Liver (tissue), 9 donors: ENCODE results near the gene ADGRG1. TPM values are rescaled to one million over a fixed set of nuclear protein-coding genes. Genes with fewer than 3 reads are reported as not detected.

Experiments used
- DNase-seq: peaks from one replicate; pipeline ENCODE4 v3.0.0-alpha.2; 2017; ENCODE audit warnings: low spot score
- H3K27ac ChIP-seq, 2 donors: one replicate each; pipeline ENCODE4 v1.7.0; 2013; ENCODE audit warnings: inconsistent platforms in 2 of 2, low read length in 2 of 2, control low read depth in 1 of 2, low read depth in 1 of 2, mild to moderate bottlenecking in 1 of 2
- H3K27me3 ChIP-seq, 4 donors: one replicate each; pipeline versions ENCODE4 v1.6.1 to v1.7.0; 2013; ENCODE audit warnings: low read length in 3 of 4, inconsistent platforms in 1 of 4, mild to moderate bottlenecking in 1 of 4, moderate library complexity in 1 of 4; ENCODE audit not compliant: control insufficient read depth in 4 of 4, insufficient read depth in 4 of 4
- H3K36me3 ChIP-seq, 4 donors: one replicate each; pipeline versions ENCODE4 v1.6.1 to v1.7.0; 2013; ENCODE audit warnings: low read length in 3 of 4, mild to moderate bottlenecking in 3 of 4, low read depth in 1 of 4, moderate library complexity in 1 of 4; ENCODE audit not compliant: control insufficient read depth in 4 of 4, insufficient read depth in 3 of 4
- H3K4me1 ChIP-seq, 4 donors: one replicate each; pipeline versions ENCODE4 v1.6.1 to v1.7.0; 2013; ENCODE audit warnings: low read length in 3 of 4, mild to moderate bottlenecking in 3 of 4, moderate library complexity in 1 of 4; ENCODE audit not compliant: control insufficient read depth in 4 of 4, insufficient read depth in 4 of 4
- H3K4me3 ChIP-seq, 3 donors: one replicate each; pipeline versions ENCODE4 v1.6.1 to v1.7.0; 2013; ENCODE audit warnings: low read length in 3 of 3, control low read depth in 1 of 3, low read depth in 1 of 3, mild to moderate bottlenecking in 1 of 3
- H3K9ac ChIP-seq, 2 donors: one replicate each; pipeline ENCODE4 v1.7.0; 2013; ENCODE audit warnings: low read length in 2 of 2, mild to moderate bottlenecking in 2 of 2, moderate library complexity in 2 of 2, control low read depth in 1 of 2, low read depth in 1 of 2
- H3K9me3 ChIP-seq, 4 donors: one replicate each; pipeline versions ENCODE4 v1.6.1 to v1.7.0; 2013; ENCODE audit warnings: low read length in 3 of 4; ENCODE audit not compliant: control insufficient read depth in 4 of 4
- EGR1 ChIP-seq, 2 donors: IDR thresholded peaks; 2 replicates each; pipeline ENCODE4 v1.6.1; 2016 to 2018; ENCODE audit warnings: antibody characterized with exemption in 2 of 2, low read depth in 2 of 2
- FOXA1 ChIP-seq: IDR thresholded peaks from 2 replicates; pipeline ENCODE4 v1.6.1; 2016; ENCODE audit warnings: antibody characterized with exemption
- FOXA2 ChIP-seq: IDR thresholded peaks from 2 replicates; pipeline ENCODE4 v1.6.1; 2016; ENCODE audit warnings: antibody characterized with exemption
- GABPA ChIP-seq, 2 donors: IDR thresholded peaks in 1 of 2; conservative IDR thresholded peaks in 1 of 2; 2 replicates each; pipeline ENCODE4 v1.6.1; 2016; ENCODE audit warnings: antibody characterized with exemption in 2 of 2, mild to moderate bottlenecking in 1 of 2, moderate library complexity in 1 of 2
- HNF4A ChIP-seq, 2 donors: conservative IDR thresholded peaks; 2 replicates each; pipeline ENCODE4 v1.6.1; 2016; ENCODE audit warnings: antibody characterized with exemption in 2 of 2, mild to moderate bottlenecking in 2 of 2
- HNF4G ChIP-seq: IDR thresholded peaks from 2 replicates; pipeline ENCODE4 v1.6.1; 2016; ENCODE audit warnings: antibody characterized with exemption
- JUND ChIP-seq, 2 donors: IDR thresholded peaks; 2 replicates each; pipeline ENCODE4 v1.6.1; 2016; ENCODE audit warnings: antibody characterized with exemption in 2 of 2
- RXRA ChIP-seq, 2 donors: IDR thresholded peaks; 2 replicates each; pipeline ENCODE4 v1.6.1; 2017 to 2018; ENCODE audit warnings: antibody characterized with exemption in 2 of 2, mild to moderate bottlenecking in 1 of 2
- SP1 ChIP-seq: IDR thresholded peaks from 2 replicates; pipeline ENCODE4 v1.6.1; 2018; ENCODE audit warnings: antibody characterized with exemption, mild to moderate bottlenecking
- TAF1 ChIP-seq: conservative IDR thresholded peaks from 2 replicates; pipeline ENCODE4 v1.6.1; 2016; ENCODE audit warnings: antibody characterized with exemption, mild to moderate bottlenecking
- YY1 ChIP-seq: IDR thresholded peaks from 2 replicates; pipeline ENCODE4 v1.6.1; 2016; ENCODE audit warnings: antibody characterized with exemption, mild to moderate bottlenecking
- WGBS: extraction: QIAGEN DNeasy Blood & Tissue Kit; methylation state at CpG from one replicate; pipeline ENCODE4 v1.1.7; 2013; 5-methylcytosine and 5-hydroxymethylcytosine counted together
- polyA plus RNA-seq, 2 donors: library from polyadenylated mRNA; stranded (reverse) in 1 of 2; unstranded in 1 of 2; fragments of 200-250 nt in 1 of 2; fragments of >200 nt in 1 of 2; fragmentation: Nextera tagmentation in 1 of 2; extraction: Ambion mirVana in 1 of 2; gene quantifications; one replicate each; pipeline versions ENCODE4 v1.2.1 to v1.2.3, GENCODE V29; 2013 to 2015
- total RNA-seq, 2 donors: library from RNA; depleted of rRNA; stranded (reverse); fragments of >200 nt; gene quantifications; one replicate each; pipeline ENCODE4 v1.2.3, GENCODE V29; 2014
- TF ChIP-seq, protein P1 (sequence below): fragments of 150-350 bp; IDR thresholded peaks from 2 replicates; pipeline ENCODE4 v1.5.1; 2017; ENCODE audit warnings: improper control_type of control experiment, low read depth, low read length; ENCODE audit not compliant: missing input control
- TF ChIP-seq, protein P2 (sequence below): IDR thresholded peaks from 2 replicates; pipeline ENCODE4 v1.6.1; 2016; ENCODE audit warnings: antibody characterized with exemption
- TF ChIP-seq, protein P3 (sequence below): IDR thresholded peaks from 2 replicates; pipeline ENCODE4 v1.6.1; 2016; ENCODE audit warnings: antibody characterized with exemption
- TF ChIP-seq, protein P4 (sequence below): IDR thresholded peaks from 2 replicates; pipeline ENCODE4 v1.6.1; 2016; ENCODE audit warnings: antibody characterized with exemption
- donor health status: healthy.
- donor health status: healthy.
- donor health status: healthy.
- donor health status: healthy.
- donor health status: healthy.

The ADGRG1 gene
- total and polyA plus RNA-seq, 4 donors: 1.7 to 3.3 (median 2.0) TPM

- TF ChIP-seq, protein P1, sequence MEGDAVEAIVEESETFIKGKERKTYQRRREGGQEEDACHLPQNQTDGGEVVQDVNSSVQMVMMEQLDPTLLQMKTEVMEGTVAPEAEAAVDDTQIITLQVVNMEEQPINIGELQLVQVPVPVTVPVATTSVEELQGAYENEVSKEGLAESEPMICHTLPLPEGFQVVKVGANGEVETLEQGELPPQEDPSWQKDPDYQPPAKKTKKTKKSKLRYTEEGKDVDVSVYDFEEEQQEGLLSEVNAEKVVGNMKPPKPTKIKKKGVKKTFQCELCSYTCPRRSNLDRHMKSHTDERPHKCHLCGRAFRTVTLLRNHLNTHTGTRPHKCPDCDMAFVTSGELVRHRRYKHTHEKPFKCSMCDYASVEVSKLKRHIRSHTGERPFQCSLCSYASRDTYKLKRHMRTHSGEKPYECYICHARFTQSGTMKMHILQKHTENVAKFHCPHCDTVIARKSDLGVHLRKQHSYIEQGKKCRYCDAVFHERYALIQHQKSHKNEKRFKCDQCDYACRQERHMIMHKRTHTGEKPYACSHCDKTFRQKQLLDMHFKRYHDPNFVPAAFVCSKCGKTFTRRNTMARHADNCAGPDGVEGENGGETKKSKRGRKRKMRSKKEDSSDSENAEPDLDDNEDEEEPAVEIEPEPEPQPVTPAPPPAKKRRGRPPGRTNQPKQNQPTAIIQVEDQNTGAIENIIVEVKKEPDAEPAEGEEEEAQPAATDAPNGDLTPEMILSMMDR: no peak
- no peak for TF ChIP-seq FOXA2
- TF ChIP-seq, protein P2, sequence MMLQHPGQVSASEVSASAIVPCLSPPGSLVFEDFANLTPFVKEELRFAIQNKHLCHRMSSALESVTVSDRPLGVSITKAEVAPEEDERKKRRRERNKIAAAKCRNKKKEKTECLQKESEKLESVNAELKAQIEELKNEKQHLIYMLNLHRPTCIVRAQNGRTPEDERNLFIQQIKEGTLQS: no peak
- TF ChIP-seq HNF4G: no peak
- TF ChIP-seq SP1: no peak
- TF ChIP-seq EGR1 (IDR thresholded peaks at IDR 0.05; ENCODE audit: low read depth in 2 of 2): no peak
- TF ChIP-seq RXRA (IDR thresholded peaks at IDR 0.05): no peak
Observed at GRCh38 chr16:57610611-57611010, 17.8 kb upstream of the ADGRG1 start (continued).

GRCh38 chr16:57611181-57611580 is 17.2 kb upstream of the ADGRG1 start:
- TF ChIP-seq SP1 (no peak), YY1 (no peak), FOXA1 (no peak), GABPA (IDR thresholded peaks at IDR 0.05 in 1 of 2, conservative IDR thresholded peaks at IDR 0.05 in 1 of 2) (no peak), TAF1 (no peak), FOXA2 (no peak), EGR1 (IDR thresholded peaks at IDR 0.05; ENCODE audit: low read depth in 2 of 2) (no peak)
- TF ChIP-seq, protein P2: no peak
- TF ChIP-seq, protein P3, sequence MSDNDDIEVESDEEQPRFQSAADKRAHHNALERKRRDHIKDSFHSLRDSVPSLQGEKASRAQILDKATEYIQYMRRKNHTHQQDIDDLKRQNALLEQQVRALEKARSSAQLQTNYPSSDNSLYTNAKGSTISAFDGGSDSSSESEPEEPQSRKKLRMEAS: no peak
- TF ChIP-seq, protein P4, sequence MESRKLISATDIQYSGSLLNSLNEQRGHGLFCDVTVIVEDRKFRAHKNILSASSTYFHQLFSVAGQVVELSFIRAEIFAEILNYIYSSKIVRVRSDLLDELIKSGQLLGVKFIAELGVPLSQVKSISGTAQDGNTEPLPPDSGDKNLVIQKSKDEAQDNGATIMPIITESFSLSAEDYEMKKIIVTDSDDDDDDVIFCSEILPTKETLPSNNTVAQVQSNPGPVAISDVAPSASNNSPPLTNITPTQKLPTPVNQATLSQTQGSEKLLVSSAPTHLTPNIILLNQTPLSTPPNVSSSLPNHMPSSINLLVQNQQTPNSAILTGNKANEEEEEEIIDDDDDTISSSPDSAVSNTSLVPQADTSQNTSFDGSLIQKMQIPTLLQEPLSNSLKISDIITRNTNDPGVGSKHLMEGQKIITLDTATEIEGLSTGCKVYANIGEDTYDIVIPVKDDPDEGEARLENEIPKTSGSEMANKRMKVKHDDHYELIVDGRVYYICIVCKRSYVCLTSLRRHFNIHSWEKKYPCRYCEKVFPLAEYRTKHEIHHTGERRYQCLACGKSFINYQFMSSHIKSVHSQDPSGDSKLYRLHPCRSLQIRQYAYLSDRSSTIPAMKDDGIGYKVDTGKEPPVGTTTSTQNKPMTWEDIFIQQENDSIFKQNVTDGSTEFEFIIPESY: no peak
- peaks cover 4 to 10% (median 8%) of the 10 kb centered on the region in 4 donors for H3K4me1 ChIP-seq
- no peak overlapping the region for H3K4me3 ChIP-seq
- DNase-seq: no peak
- no peak overlapping the region for H3K27ac ChIP-seq
- no peaks in the 10 kb centered on the region for H3K27me3 ChIP-seq
- H3K9ac ChIP-seq: no peak overlapping the region
- WGBS: 71% methylated on average over 3 of the region's 3 CpGs
- no peaks in the 10 kb centered on the region for H3K9me3 ChIP-seq
- H3K36me3 ChIP-seq: no peaks in the 10 kb centered on the region

GRCh38 chr16:57611706-57612105 is 16.7 kb upstream of the ADGRG1 start:
- H3K27me3 ChIP-seq: no peaks in the 10 kb centered on the region
- no peak overlapping the region for H3K27ac ChIP-seq
- no peaks in the 10 kb centered on the region for H3K9me3 ChIP-seq
- H3K36me3 ChIP-seq: no peaks in the 10 kb centered on the region
- no peak for TF ChIP-seq HNF4G
- TF ChIP-seq HNF4A (conservative IDR thresholded peaks at IDR 0.05): no peak
- TF ChIP-seq, protein P2: no peak
- TF ChIP-seq JUND (IDR thresholded peaks at IDR 0.05): no peak
- no peak for TF ChIP-seq YY1
- TF ChIP-seq, protein P3: no peak
- TF ChIP-seq, protein P1: no peak
- no peak for TF ChIP-seq SP1
- no peak for TF ChIP-seq FOXA2
- TF ChIP-seq RXRA (IDR thresholded peaks at IDR 0.05): no peak
- TF ChIP-seq, protein P4: no peak
- DNase-seq: no peak
- H3K4me3 ChIP-seq: no peak overlapping the region
- 88% methylated on average over 4 of the region's 4 CpGs for WGBS
- H3K9ac ChIP-seq: no peak overlapping the region
- peaks cover under 1 to 5% (median 5%) of the 10 kb centered on the region in 4 donors for H3K4me1 ChIP-seq
